Sigmoid colon (tissue), 7 donors: ENCODE data around the gene NLGN3. TPM values are rescaled to one million over a fixed set of nuclear protein-coding genes. Genes with fewer than 3 reads are reported as not detected.

Experiments
- DNase-seq: peaks from one replicate; pipeline ENCODE4 v3.0.0-alpha.2; 2019
- H3K27ac ChIP-seq, 4 donors: fragments of 200-600 bp; sonication (generic); one replicate each; pipeline ENCODE4 v1.5.1; 2016 to 2019; ENCODE audit warnings: mild to moderate bottlenecking in 1 of 4
- H3K27me3 ChIP-seq, 3 donors: fragments of 200-600 bp; sonication (generic); one replicate each; pipeline ENCODE4 v1.5.1; 2019; ENCODE audit warnings: mild to moderate bottlenecking in 1 of 3
- H3K36me3 ChIP-seq, 4 donors: fragments of 200-600 bp; sonication (generic); one replicate each; pipeline ENCODE4 v1.5.1; 2016 to 2019
- H3K4me1 ChIP-seq, 4 donors: fragments of 200-600 bp; sonication (generic); one replicate each; pipeline ENCODE4 v1.5.1; 2017 to 2019
- H3K4me3 ChIP-seq, 4 donors: fragments of 200-600 bp; sonication (generic); one replicate each; pipeline ENCODE4 v1.5.1; 2017 to 2019; ENCODE audit warnings: mild to moderate bottlenecking in 2 of 4, moderate library complexity in 1 of 4
- H3K9me3 ChIP-seq, 4 donors: fragments of 200-600 bp in 3 of 4; sonication (generic) in 3 of 4; one replicate each; pipeline versions ENCODE4 v1.5.1 to v1.6.1; 2013 to 2019
- EP300 ChIP-seq, 4 donors: sonication (generic); formaldehyde crosslinking; IDR thresholded peaks; one replicate each; pipeline ENCODE4 v1.6.1; 2017; ENCODE audit warnings: antibody characterized with exemption in 4 of 4
- POLR2A ChIP-seq, 2 donors: fragments of 450-650 bp; IDR thresholded peaks; one replicate each; pipeline ENCODE4 v1.6.1; 2016; ENCODE audit warnings: antibody characterized with exemption in 2 of 2, mild to moderate bottlenecking in 2 of 2, moderate library complexity in 2 of 2
- POLR2AphosphoS5 ChIP-seq, 4 donors: sonication (generic); formaldehyde crosslinking; IDR thresholded peaks; one replicate each; pipeline ENCODE4 v1.6.1; 2017; ENCODE audit warnings: antibody characterized with exemption in 4 of 4
- WGBS, 2 donors: extraction: QIAGEN DNeasy Blood & Tissue Kit; methylation state at CpG; one replicate each; pipeline ENCODE4 v1.1.7; 2013; 5-methylcytosine and 5-hydroxymethylcytosine counted together
- intact Hi-C: fragments of 100-400 bp; cut with DNase I; formaldehyde crosslinking; loops from one replicate; pipeline ENCODE4 v1.15.1; 2023
- polyA plus RNA-seq, 3 donors: library from polyadenylated mRNA; stranded (reverse); fragments of 200-250 nt; gene quantifications; one replicate each; pipeline ENCODE4 v1.2.3, GENCODE V29; 2013
- total RNA-seq, 4 donors: library from RNA; depleted of rRNA; stranded (reverse); fragments of >200 nt; gene quantifications; one replicate each; pipeline ENCODE4 v1.1.0, GENCODE V29; 2016
- TF ChIP-seq, protein P1 (sequence below), 4 experiments: fragments of 450-650 bp in 3 of 4; fragments of 200-600 bp in 1 of 4; IDR thresholded peaks; one replicate each; pipeline ENCODE4 v1.5.1; 2016 to 2019; ENCODE audit warnings: antibody characterized with exemption in 4 of 4, mild to moderate bottlenecking in 3 of 4, moderate library complexity in 2 of 4
- donor health status: healthy with polysubstance abuse.
- donor health status: Bipolar disorder and iron deficiency.
- donor health status: healthy.

Gene NLGN3
- total and polyA plus RNA-seq, 7 donors, result under 0.01 to 3.6 (median 1.6) TPM; not detected in 1

DNA sequence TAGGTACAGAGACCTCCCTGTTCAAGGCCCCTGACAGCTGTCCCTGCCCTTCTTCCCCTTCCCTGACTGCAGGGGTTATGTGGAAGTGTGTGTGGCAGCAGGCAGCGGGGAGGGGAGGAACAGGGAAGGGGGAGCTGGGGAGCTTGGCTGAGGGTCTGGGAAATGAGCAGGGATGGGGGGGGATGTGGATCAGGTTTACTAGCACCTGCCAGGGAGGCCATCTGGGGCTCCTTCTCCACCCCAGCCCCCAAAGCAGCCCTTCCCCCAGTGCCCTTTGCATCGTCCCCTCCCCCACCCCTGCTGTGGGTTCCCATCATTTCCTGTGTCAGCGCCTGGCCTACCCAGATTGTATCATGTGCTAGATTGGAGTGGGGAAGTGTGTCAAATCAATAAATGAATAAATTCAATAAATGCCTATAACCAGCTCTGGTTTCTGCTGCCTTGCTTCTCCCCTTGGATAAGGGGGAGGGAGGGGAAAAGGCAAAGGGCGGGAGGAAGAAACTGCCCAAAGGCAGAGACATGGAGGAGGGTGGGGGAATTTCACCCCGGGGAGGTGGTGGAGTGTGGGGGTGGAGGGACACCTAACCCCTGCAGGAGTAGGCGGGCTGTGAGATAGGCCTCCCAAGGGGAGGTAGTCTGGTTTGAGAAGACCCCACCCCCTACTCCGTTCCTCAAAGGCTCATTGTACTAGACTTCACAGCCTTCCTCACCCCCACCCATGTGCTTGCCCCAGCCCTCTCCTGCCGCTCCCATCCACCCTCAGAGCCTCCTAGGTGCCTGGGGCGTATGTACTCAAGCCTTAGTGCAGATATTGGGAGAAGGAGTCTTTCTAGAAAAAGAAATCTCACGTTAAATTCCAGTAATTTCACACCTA is 41.3 kb upstream of the NLGN3 start:
- Histone ChIP-seq H3K9me3 (no peaks in the 10 kb centered on the region), H3K27me3 (no peaks in the 10 kb centered on the region), H3K36me3 (no peaks in the 10 kb centered on the region), H3K4me3 (no peak overlapping the region), H3K27ac (peak overlapping the region in 2 of 4 donors; percentile 7 to 35), H3K4me1 (peaks cover 0 to 4% (median 0%) of the 10 kb centered on the region in 4 donors)
- peak; percentile 59 for DNase-seq
- no peak for TF ChIP-seq POLR2AphosphoS5 (IDR thresholded peaks at IDR 0.05)
- no peak for TF ChIP-seq EP300 (IDR thresholded peaks at IDR 0.05)
- TF ChIP-seq POLR2A (IDR thresholded peaks at IDR 0.05), result no peak
- TF ChIP-seq, protein P1, sequence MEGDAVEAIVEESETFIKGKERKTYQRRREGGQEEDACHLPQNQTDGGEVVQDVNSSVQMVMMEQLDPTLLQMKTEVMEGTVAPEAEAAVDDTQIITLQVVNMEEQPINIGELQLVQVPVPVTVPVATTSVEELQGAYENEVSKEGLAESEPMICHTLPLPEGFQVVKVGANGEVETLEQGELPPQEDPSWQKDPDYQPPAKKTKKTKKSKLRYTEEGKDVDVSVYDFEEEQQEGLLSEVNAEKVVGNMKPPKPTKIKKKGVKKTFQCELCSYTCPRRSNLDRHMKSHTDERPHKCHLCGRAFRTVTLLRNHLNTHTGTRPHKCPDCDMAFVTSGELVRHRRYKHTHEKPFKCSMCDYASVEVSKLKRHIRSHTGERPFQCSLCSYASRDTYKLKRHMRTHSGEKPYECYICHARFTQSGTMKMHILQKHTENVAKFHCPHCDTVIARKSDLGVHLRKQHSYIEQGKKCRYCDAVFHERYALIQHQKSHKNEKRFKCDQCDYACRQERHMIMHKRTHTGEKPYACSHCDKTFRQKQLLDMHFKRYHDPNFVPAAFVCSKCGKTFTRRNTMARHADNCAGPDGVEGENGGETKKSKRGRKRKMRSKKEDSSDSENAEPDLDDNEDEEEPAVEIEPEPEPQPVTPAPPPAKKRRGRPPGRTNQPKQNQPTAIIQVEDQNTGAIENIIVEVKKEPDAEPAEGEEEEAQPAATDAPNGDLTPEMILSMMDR (IDR thresholded peaks at IDR 0.05), result no peak
- WGBS, 2 donors, result 16 to 34% methylated on average over 10 of the region's 10 CpGs
- intact Hi-C loops, result no loop called here

DNA sequence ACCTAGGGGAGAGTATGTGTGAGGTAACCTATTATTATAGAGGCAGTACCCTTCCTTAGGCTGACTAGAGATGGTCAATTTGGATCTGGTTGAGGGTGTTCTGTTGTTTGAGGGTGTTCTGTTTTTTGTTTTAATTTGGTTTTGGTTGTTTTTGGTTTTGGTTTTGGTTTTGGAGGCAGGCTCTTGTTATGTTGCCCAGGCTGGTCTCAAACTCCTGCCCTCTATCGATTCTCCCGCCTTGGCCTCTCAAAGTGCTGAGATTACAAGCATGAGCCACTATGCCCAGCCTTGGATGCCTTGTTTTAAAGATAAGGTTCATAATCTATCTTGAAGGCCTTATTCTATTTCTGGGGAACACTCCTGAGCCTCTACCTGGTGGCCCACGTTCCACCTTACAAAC is 39.0 kb upstream of the NLGN3 start:
- WGBS, 2 donors, result 84 to 98% methylated on average over 3 of the region's 3 CpGs
- Histone ChIP-seq H3K4me3 (no peak overlapping the region), H3K27ac (no peak overlapping the region), H3K4me1 (no peaks in the 10 kb centered on the region), H3K9me3 (no peaks in the 10 kb centered on the region), H3K27me3 (no peaks in the 10 kb centered on the region), H3K36me3 (no peaks in the 10 kb centered on the region)
- DNase-seq, result no peak
- TF ChIP-seq EP300 (IDR thresholded peaks at IDR 0.05) (no peak), POLR2A (IDR thresholded peaks at IDR 0.05) (no peak), POLR2AphosphoS5 (IDR thresholded peaks at IDR 0.05) (no peak)
- TF ChIP-seq, protein P1 (IDR thresholded peaks at IDR 0.05), result no peak
- intact Hi-C loops, result no loop called here

DNA sequence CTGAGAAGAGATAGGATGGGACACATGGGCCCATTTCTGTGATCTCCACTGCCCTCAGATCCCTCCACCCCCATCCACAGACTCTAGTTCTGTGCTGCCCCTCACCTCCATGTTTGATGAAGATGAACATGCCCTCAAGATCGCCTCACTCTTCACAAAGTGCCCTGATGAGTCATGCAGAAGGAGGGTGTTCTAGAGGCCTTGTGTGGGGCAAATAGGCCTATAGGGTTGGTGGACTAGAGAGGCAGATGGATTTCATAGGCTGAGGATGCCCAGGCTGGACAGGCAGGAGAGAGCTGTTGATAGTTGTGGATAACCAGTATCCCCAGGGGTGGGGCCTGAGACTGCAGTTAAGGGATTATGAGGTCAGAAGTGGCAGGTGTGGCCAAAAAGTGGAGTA is 38.2 kb upstream of the NLGN3 start, which contains the start of gene CXorf65:
Gene CXorf65, minus strand, starts transcription at position 314 of the 400 bp plus-strand sequence. Its CDS starts 184 bp downstream, at position 130.
- H3K9me3 ChIP-seq, result no peaks in the 10 kb centered on the region
- no peaks in the 10 kb centered on the region for H3K36me3 ChIP-seq
- H3K27ac ChIP-seq, result no peak within 1 kb of the TSS
- WGBS, 2 donors, result 90 to 96% methylated on average over 1 of the region's 1 CpG
- H3K4me3 ChIP-seq, result no peak within 1 kb of the TSS
- DNase-seq, result no peak
- intact Hi-C loops, result no loop called here
- H3K27me3 ChIP-seq, result no peaks in the 10 kb centered on the region
- H3K4me1 ChIP-seq, result no peaks in the 10 kb centered on the region
- TF ChIP-seq, protein P1 (IDR thresholded peaks at IDR 0.05), result no peak
- TF ChIP-seq EP300 (IDR thresholded peaks at IDR 0.05) (no peak), POLR2A (IDR thresholded peaks at IDR 0.05) (no peak), POLR2AphosphoS5 (IDR thresholded peaks at IDR 0.05) (no peak)

DNA sequence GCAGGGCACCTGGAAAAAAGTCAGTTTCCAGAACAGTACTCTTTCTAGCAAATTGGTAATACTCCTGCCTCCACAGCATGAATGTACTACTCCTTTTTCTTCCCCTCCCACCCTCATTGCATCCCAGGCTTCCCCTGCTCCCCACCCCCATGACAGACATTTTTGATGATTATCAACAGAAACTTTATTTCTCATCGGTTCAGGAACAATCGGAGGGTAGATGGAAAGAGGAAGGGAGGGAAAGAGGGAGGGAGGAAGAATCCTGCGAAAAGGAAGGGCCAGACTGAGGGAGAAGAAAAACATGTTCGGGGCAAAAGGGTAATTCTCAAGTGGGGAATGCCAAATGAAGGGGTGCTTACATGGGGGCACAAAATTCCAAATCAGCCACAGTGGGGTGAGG is 37.4 kb upstream of the NLGN3 start:
- no peak for DNase-seq
- no peak overlapping the region for H3K27ac ChIP-seq
- H3K9me3 ChIP-seq, result no peaks in the 10 kb centered on the region
- no peaks in the 10 kb centered on the region for H3K4me1 ChIP-seq
- no peaks in the 10 kb centered on the region for H3K36me3 ChIP-seq
- no peak overlapping the region for H3K4me3 ChIP-seq
- no peaks in the 10 kb centered on the region for H3K27me3 ChIP-seq
- WGBS, 2 donors, result 69 to 82% methylated on average over 4 of the region's 4 CpGs
- intact Hi-C loops, result no loop called here
- TF ChIP-seq, protein P1 (IDR thresholded peaks at IDR 0.05), result no peak
- no peak for TF ChIP-seq POLR2A (IDR thresholded peaks at IDR 0.05)
- TF ChIP-seq POLR2AphosphoS5 (IDR thresholded peaks at IDR 0.05), result no peak
- TF ChIP-seq EP300 (IDR thresholded peaks at IDR 0.05), result no peak
